HUDEP-2 (cell line): ENCODE measurements around the gene ZNF83.
"Not testable (repeated sequence)": the region's sequence is repeated elsewhere in the genome, so short reads cannot be mapped to it uniquely, and the experiment has no call there.

Source experiments
- DNase-seq, 76 experiments: peaks; one replicate each; lab custom pipeline; 2025; ENCODE audit not compliant: unreplicated experiment in 76 of 76; lab: John Stamatoyannopoulos, UW

Gene ZNF83

DNA sequence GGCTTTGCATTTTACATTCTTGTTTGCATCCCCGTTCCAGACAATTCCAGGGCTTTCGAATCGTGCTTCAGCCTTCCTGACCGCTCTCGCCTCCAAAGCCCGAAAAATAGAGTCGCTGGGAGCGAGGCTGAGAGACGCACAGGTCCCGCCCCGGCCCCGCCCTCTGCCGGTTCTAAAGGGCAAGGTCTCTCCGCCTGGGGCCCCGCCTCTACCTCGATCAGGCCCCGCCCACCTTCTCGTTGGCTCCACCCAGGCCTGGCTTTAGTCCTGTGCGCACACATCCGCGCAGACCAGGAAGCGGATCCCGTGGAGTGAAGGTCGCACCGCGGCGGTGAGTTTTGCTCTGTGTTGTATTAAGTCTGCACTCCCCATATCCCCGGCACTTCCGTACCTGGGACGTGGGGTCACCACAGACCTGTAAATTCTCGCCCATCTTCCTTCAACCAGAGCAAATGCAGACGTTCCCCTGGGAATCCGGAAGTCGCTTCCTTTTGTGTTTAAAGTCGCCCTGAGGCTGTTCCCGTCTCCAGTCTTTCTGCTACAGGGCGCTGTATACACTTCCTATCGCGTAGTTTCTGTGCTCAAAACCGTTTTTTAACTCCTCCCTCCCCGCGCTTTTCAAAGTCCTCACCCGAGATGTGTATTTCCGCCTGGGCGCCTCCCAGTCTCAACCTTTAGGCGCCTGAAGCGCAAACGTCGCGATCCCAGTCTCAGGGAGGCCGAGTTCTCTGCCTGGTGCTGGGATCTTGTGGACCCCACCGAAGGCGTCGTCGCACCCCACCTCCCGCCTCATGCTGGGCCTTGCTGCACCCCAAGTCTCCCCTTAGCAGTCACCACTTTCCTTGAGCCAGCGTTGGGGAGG, 67.9 kb downstream of the ZNF83 start, which contains the start of gene ZNF701:
Gene ZNF701 (plus strand): TSS at position 288 of the 862 bp plus-strand sequence. CDS start 3,861 bp downstream, outside the sequence.
- peak in 74 of 76 experiments; percentile 7 to 96 (median 86) for DNase-seq

DNA sequence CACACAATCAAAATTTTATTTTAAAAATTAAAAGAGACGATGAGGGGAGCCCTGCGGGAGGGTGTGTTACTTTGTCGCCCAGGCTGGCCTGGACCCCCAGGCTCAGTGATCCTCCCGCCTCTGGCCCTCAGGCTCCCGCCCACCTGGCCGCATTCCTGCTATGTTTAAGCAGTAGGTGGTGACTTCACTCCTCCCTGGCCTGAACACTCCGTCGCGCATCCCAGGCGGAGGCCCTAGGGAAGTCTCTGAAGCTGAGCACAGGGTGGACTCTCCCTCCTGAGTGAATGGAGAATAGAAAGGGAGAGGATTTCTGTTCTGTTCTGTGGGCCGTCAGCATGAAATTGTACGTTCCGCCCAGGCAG, 68.5 kb downstream of the ZNF83 start:
- DNase-seq = not testable (repeated sequence)

DNA sequence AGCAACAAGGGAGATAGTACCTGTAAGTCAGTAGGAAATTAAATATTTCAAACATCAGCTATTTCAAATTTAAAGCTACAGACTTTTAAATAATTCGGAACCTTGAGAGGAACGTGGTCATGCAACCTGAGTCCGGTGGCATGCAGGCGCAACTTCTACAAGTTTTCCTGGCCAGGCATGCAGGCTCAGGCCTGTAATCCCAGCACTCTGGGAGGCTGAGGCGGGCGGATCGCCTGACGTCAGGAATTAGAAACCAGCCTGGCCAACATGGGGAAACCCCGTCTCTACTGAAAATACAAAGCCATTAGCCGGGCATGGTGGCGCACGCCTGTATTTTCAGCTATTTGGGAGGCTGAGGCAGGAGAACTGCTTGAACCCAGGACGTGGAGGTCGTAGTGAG, 70.2 kb downstream of the ZNF83 start:
- no peak for DNase-seq

DNA sequence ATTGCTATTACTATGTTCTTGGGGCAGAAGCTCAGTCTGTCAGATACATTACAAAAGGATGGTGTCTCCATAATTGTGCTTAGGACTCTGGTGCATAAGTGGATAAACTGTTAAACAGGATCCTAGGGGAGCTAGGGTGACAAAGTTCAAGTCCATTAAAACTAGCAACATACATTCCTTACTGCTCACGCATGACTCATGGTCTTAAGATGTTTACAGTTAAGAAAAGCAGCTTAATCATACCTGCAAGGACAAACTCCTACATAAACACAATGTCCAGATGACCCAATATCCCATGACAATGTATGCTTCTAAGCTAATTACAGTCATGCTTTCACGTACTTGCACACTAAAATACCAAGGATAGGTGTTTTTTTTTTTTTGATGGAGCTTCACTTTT, 71.6 kb downstream of the ZNF83 start:
- no peak for DNase-seq

DNA sequence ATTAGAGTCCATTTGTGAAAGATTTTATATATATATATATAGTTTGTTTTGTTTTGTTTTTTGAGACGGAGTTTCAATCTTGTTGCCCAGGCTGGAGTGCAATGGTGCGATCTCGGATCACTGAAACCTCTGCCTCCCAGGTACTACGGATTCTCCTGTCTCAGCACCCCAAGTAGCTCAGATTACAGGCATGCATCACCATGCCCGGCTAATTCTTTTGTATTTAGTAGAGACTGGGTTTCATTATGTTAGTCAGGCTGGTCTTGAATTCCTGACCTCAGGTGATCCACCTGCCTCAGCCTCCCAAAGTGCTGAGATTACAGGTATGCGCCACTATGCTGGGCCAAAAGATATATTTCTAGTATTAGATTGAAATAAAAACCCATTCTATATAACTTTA, 72.0 kb downstream of the ZNF83 start:
- DNase-seq = no peak
